Umbilical cord (tissue), 2 donors: Measurements from ENCODE around the gene HDAC7. TPM values are rescaled to one million over a fixed set of nuclear protein-coding genes. Genes with fewer than 3 reads are reported as not detected.
A peak's percentile ranks its signal among the peaks of the same experiment; 100 is the strongest.

Experiments
- DNase-seq: peaks from one replicate; pipeline ENCODE4 v3.0.0-alpha.2; 2015; ENCODE audit warnings: low spot score
- total RNA-seq: library from RNA; depleted of rRNA; stranded (reverse); fragments of >200 nt; gene quantifications from one replicate; pipeline ENCODE4 v1.2.3, GENCODE V29; 2014; ENCODE audit warnings: low replicate concordance; ENCODE audit not compliant: insufficient read depth

HDAC7 gene
- total RNA-seq, 1 donor from 2014 or later, result 23.6 TPM

DNA sequence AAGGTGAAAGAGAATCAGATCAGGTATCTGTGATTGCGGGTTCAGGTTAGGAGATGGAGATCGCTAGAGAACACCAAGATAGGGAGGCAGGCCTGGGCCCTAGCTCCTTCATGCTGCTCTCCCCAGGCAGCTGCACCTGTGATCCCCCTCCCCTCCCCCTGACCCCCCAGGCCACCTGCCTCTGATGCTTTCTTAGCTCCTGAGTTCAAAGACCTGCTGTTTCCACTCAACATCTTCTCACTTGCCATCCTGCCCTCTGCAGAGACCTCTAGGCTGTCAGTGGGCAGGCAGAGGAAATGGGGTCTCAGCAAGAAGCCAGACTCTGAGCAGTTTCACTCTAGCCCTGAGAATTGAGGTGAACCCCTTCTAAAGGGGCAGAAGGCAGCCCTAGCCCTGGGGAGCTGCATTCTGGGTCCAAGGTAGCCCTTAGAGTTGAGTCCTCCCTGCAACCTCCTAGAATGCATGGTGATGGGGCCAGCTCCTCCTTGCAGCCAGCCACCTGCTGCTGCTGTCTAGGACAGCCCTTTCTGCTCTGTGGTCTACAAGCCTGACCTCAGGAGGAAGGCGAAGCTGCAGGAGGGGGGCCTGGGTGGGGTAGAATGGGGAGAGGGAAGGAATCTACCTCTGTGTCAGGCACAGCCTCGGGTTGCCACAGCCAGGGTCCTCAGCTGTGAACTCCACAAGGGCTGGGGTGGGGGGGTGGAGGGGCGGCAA, 53.0 kb downstream of the HDAC7 start:
- no peak for DNase-seq

DNA sequence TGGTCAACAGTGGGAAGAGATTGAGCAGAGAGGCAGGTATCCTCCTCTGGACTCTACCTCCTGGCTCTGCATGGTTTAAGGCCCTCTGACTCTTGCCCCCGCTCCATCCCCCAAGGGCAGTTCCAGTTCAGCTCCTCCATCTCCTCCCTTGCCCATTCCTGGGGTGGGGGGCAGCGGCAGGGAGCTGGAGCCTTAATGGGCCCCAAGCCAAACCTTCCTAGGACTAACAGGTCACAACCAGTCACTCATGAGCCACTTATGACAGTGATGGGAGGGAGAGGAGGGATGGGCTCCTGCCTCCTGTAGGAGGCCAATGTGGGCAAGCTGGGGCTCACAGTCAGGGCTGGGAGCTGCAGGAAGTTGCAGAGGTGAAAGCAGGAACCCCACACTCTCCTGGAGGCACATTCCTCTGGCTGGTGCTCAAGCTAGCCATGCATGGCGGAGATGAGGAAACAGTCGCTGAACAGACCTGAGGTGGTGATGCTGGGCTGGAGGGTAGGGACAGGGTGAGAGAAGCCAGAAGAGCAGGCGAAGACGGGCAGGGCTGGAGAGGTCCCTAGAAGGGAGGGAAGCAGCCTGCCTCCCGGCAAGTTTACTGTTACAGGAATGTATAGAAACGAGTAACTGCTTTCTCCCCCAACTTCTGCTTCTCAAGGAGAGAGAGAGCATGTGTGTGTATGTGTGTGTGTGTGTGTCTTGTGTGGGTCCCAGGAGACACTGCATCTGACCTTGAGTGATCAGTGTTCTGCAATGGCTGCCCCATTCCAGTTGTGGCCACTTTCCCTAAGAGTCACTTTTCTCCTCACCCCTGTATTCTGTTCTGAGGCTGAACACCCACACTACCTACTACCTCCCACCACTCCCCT, 56.0 kb downstream of the HDAC7 start:
- DNase-seq, result no peak

DNA sequence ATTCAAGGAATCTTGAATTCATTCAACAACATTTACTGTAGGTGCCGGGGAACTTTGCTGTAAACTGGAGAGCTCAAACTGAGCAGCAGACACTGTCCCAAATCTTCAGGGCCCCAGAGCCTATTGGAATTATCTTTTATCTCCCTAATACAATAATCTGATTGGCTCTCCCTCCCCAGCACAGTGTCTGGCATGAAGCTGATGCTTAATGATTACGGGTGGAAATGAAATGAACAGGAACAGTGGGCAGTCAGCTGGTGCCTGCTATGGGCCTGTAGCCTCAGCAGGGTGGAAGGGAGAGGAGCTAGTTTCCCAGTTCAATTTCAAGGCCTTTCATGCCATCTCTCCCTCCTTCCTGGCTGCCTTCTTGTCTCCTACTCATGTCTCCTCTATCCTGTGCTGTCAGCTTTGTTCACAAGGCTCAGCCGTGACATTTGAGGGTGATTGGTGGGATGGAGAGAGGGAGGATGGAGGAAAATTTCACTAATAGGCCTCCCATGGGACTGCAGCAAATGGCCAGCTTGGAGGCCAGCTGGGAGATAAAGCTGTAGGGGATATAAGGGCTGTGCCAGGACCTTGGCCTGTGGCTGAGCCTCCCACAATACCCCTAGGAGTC, 56.7 kb downstream of the HDAC7 start:
- no peak for DNase-seq

DNA sequence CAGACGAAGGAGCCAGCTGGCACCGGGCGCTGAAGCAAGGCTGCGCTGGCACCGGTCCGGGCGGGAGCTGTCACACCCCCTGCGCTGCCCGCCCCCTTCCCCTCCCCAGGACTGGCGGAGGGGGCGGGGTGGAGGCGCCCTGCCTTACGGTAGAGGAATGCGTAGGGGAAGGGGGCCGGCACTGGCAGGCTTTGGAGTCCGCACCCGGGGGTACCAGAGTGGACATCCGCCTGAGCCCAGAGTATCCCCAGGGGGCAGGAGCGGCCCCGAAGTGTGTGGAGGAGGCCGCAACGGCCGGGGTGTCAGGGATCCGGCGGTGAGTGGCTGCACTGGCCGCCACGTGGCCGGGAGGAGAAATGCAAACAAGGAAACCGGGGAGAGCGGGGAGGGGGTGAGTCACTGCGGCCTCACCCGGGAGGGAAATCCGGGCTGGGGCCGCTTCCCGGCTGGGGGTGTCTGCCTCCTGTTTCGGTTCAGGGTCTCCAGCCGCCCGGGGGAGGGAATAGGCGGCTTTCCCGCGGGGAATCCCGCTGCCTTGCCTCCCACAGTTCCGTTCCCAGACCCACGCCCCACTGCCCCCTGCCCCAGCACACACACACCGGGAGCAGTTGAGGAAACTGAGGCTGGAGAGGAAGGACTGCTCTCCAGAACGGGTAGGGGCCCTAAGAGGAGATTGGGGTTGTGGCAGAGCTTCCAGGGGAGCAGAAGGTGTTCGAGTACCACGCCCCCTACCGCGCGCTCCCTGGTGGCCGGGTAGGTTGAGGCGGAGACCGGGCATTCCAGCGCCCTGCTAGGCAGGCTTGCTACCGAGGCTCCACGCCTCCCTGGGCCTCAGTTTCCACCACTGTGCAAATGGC, 60.6 kb downstream of the HDAC7 start, which contains the start of gene RAPGEF3:
RAPGEF3 (minus strand) TSS at position 47 of the 857 bp plus-strand sequence. CDS start 324 bp downstream, outside the sequence.
- peak; percentile 90 for DNase-seq

DNA sequence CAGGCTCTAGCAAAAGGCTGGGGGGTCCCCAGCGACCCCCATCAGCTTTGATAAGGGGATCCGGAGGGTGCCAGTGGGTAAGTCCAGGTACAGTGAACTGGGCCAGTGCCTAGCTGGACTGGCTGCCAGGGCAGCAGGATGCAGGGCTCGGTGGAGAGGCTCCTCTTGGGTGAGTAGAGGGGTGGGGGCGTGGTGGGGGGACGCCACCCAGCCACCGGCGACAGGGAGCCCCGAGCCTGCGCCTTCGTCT, 61.2 kb downstream of the HDAC7 start:
- no peak for DNase-seq

DNA sequence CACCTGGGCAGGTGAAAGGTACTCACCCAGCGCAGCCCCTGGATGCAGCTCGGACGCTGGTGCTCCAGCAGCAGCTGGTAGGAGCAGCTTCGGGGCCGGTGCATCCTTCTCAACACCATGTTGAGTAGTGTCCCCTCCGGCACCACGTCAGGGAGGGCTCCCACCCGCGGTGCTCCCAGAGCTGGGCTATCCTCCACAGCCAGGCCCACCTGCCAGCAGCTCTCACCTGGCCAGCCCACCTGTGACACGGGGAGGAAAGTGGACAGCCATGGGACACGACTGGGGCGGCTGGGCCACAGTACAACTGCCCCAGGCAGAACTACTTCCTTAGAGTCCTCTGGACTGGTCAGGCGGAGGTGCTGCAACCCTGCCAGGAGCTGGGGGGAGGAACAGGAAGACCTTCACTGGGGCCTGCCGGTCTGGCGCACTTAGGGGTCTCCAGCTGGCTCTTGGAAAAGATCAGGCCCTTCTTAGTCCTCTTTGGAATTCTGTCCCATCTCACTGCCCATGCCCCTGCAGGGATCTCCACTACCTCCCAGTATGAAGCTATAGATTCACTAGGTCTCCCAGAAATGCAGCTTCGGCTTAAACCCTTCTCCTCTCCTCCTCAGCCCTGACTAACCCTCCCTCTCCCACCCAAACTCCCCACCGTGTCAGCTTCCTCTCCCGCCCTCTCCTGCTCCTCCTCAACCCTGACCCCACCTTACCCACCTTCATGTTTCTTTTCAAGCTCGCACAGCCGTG, 61.7 kb downstream of the HDAC7 start:
- no peak for DNase-seq

DNA sequence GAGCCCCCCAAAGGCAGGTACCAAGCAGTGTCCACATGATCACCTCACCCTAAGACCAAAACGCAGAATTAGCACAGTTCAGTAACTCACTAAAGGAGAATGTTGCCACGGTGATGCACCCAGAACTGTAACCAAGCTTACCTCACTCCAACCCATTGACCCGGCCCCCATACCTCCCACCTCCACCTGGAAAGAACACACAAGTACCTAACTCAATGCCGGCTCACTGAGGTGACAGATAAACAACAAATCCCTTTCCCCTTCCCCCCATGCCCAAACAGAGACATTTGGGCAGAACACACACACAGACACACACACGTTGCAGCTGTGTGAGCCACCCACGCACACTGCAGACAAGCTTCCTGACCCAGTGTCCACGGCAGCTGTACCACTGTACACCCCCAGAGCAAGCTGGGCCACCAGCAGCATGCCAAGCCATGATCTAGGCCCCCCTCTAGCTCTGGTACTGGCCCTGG, 62.3 kb downstream of the HDAC7 start:
- DNase-seq, result no peak

DNA sequence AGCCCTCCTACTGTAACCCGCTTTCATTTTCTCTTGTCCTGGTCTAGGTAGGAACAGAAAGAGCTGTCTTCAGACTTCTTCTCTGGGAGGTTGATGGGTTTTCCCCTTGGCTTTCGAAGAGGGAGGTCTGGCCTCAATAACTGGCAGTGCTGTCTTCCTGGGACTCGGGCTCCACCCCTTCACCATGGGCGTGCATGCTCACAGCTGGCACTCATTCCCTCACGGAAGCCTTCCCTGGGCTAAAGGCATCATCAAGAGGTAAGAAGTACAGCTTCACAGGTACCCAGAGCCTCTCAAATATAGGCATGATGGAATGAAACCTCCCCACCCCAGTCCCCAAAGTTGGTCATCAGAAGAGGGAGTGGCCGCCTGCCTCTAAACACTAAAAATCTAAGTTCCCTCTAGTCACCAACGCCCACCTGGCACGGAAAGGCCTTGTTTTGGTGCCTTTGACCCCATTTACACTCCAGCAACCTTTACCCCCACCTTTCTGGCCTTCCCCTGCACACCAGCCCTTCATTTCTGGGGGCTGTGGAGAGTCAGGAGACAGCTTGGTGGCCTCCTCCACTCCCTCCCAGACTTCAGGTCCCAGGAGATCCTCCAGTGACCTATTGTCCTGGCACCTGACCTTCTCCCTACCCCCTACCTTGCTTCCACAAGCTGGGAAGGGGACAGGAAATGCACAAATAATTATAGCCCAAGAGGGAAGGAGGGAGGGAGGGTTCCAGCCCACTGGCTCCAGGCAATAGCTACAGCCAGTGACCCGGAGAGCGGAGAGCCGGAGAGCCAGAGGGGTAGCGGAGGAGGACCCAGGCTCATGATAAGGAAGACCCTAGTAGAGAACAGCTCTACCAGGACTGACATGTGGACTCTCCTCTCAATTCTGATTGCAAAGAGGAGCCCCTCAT, 63.8 kb downstream of the HDAC7 start:
- DNase-seq, result no peak

DNA sequence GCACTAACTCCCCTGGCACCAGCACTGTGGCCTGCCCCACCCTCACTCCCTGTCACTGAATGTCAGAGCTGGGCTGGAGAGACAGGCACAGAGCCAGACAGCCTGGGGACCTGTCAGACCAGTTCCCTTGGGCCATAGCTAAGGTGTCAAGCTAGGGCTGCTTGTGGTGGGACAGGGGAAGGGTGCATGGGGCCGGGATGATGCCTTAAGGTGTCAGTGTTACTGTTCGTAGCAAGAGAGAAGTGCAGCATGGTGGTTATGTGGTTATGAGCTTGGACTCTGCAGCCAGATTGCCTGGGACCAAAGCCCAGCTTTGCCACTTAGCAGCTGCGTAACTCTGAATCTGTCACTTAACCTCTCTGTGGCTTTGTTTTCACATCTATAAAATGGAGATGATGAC, 64.8 kb downstream of the HDAC7 start:
- no peak for DNase-seq

DNA sequence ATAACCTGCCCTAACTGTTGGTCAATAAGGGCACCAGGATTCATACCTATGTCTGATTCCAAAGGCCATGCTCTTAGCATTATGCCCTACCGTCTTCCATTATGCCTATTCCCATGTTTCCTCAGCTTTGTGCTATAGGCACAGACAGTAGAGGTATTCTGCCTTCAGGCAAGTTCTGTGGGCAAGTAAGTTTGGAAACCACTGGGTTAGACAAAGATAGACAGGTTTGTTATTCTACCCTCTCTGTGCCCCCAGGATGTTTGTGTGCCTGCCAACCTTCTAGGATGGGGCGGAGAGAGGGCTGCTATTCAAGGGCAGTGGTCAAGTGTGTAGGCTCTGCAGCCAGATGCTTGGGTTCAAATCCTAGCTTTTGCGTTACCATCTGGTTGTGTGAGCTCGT, 65.6 kb downstream of the HDAC7 start:
- no peak for DNase-seq

DNA sequence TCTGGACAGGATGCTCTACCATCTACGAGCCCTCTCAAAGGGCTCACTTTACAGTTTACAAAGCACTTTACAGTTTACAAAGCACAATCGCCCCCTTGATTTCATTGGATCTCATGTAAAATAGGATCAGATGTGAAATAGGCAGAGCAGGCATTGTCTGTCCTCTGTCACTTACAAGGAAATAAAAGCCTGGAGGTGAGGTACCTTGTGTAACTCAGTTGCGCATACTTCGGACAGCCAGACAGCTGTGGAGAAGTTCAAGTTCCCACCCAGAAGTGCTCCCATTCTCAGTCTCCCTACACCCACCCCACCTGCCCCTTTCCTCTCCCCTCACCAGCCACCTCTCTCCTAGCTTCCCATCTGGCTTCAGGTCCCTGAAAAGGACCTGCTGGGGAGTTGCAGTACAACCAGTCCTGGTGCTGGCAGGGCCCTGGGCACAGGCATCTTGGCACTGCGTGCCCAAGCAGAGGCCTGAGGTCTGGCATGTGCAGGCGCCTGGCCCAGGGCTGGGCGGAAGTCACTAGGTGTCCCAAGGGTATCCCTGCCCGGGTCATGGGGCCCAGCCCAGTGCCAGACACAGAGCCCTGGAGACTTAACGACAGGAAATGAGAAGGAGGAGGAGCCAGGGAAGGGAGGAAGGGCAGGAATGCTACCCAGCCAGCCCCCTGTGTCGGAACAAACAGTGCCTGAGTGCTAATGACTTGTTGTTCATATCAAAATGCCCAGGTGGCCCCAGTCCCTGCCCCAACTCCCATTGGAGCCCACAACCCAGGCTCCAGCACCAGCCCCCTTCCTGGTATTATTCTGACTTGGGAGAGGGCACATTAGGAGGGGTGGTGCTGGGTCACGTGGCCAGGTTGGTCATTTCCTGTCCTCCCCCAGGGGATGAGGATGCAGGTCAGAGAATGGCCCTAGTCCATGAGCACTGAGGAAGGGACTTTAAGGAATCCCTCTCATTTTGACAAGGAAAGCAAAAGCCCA, 66.4 kb downstream of the HDAC7 start:
- peak; percentile 61 for DNase-seq

DNA sequence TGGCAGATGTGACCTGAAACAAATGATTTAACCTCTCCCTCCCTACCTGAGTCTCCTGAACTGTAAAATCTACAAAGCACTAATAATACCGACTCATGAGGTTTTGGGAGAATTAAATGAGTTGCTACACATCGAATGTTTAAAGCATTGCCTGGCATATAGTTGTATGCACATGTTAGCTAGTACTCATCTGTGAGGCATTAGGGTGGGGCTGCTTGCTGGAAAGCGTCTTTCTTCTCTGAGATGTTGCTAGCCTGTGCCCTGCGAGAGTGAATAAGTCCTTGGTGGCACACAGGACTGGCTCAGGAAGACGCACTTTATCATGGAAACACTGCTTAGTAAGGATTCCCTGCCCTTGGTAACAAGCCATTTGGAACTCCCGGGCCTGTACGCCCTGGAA, 67.2 kb downstream of the HDAC7 start:
- DNase-seq, result no peak

DNA sequence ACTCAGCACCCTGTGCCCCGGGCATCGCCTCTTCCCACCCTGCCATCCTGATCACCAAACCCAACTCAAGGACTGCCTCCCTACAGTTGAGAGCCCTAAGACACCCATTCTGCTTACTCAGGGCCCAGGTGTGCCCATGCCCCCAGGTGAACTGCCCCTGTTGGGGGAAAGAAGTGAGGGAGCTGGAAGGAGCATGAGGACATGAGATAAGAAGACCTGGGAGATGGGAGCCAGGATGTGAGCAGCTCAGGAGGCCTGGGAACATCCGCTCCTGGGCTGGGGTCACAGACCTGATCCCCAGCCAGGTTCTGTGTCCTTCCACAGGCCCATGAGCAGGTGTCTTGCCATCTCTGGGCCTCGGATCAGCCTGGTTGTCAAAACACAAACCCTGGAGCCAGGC, 67.6 kb downstream of the HDAC7 start:
- DNase-seq, result no peak

DNA sequence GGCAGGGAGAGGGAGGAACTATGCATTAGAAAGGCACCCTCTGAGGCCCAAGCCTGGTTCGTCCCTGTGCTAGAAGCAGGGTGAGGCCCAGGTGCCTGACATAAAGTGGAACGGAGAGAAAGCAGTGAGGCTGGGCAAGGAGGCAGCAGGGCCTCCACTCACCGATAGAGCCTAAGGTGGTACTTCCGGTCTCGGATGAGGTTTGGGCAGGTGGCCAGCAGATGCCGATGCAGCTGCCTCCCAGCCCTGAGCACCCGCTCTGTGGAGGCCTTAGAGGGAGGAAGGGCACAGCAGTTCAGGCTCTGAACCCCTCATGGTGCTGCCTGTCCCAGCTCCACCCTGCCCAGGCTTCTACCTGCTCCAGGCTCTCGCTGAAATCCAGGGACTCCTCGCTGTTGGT, 68.1 kb downstream of the HDAC7 start:
- no peak for DNase-seq

DNA sequence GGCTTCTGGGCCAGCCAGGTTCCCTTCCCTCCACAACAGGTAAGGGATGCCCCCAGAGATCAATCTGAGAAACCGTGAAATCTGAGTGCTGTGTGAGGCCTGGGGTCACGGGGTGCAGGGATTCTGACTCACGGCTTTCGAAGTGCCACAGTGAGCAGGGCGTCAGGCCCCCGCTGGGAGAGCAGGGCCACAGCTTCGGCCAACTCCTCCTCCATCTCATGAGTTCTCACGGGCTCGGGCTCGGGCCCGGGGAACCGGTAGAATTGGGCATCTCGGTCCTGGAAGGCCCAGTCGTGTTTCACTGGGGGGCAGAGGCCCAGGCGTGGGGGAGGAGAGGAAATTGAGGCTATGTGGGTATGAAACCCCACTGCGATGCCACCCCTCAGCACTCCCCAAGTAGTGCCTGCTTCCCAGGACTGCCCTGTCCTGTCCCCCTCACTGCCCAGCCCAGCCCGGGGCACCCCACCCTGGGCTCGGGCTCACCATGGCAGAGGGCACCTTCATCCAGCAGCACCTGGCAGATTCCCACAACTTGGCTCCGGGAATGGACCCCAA, 68.7 kb downstream of the HDAC7 start:
- no peak for DNase-seq

DNA sequence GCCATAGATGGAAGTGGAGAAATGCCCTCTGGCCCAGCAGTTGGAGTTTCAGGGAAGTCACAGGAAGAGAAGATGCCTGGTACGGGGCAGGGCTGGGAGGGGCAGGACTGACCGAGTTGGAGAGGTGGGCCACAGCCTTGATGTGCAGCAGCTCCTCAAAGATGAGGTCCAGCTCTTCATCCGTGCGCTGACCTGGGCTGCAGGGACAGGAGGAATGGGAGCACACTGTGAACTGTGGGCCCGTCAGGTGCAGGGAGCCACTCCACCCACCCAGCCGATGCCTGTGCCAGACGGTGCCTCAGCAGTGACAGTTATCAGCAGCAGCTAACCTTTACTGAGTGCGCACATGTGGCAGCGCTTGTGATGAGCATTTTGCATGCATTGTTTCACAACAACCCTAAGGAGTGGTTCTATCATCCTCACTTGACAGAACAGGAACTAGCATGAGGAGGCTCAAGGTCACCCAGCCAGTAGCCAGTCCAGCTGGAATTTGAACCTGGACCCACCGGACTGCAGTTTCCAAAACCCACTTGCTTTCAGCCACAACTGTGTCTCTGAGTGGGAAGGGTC, 69.4 kb downstream of the HDAC7 start:
- no peak for DNase-seq

DNA sequence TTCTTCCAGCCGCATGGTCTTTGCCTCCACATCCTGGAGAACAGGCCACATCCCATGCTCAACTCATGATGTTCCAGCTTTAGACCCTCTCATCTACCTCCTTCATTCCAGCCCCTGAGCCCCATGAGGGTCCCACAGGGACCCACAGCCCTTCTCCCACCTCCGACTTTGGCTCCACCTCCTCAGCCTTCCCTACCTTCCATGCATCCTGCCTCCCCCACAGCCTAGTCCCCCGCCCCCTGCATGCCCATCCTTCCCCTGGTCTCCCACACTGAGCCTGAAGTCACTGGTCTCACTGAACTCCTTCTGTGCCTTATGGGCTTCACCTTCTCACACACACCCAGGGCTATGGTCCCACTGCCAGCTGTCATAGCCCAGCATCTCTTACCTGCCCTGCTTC, 70.8 kb downstream of the HDAC7 start:
- DNase-seq, result no peak

DNA sequence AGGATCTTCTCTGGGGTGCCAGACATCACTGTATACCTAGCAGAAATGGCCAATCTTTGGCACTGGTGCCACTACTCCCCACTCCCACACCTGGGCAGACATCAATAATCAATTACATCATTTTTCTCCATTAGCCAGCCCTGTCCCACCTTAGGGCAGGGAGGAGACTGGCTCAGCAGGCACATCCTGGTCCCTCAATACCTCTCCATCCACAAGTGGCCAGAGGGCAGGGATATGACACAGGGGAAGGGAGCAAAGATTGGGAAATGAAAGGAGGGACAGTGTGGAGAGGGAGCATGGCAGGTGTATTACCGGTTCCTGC, 71.2 kb downstream of the HDAC7 start:
- DNase-seq, result no peak
